Keratinocyte (primary cell): ENCODE data around the gene CD46.

Experiments used
- EZH2 ChIP-seq: IDR thresholded peaks from one replicate; pipeline ENCODE4 v1.6.1; 2012; ENCODE audit warnings: inconsistent platforms, mild to moderate bottlenecking, low read length, moderate library complexity
- TF ChIP-seq, protein P1 (sequence below), 3 experiments: IDR thresholded peaks in 1 of 3; conservative IDR thresholded peaks in 1 of 3; optimal IDR thresholded peaks in 1 of 3; 2 replicates in 2 of 3; 3 replicates in 1 of 3; pipeline versions ENCODE3 to v1.5.1; 2011; ENCODE audit warnings: low read length in 3 of 3, mild to moderate bottlenecking in 3 of 3, moderate library complexity in 2 of 3, control low read depth in 1 of 3, inconsistent platforms in 1 of 3; ENCODE audit not compliant: insufficient read depth in 2 of 3; ENCODE audit errors: extremely low read depth in 1 of 3

- TF ChIP-seq, protein P1, sequence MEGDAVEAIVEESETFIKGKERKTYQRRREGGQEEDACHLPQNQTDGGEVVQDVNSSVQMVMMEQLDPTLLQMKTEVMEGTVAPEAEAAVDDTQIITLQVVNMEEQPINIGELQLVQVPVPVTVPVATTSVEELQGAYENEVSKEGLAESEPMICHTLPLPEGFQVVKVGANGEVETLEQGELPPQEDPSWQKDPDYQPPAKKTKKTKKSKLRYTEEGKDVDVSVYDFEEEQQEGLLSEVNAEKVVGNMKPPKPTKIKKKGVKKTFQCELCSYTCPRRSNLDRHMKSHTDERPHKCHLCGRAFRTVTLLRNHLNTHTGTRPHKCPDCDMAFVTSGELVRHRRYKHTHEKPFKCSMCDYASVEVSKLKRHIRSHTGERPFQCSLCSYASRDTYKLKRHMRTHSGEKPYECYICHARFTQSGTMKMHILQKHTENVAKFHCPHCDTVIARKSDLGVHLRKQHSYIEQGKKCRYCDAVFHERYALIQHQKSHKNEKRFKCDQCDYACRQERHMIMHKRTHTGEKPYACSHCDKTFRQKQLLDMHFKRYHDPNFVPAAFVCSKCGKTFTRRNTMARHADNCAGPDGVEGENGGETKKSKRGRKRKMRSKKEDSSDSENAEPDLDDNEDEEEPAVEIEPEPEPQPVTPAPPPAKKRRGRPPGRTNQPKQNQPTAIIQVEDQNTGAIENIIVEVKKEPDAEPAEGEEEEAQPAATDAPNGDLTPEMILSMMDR (optimal IDR thresholded peaks at IDR 0.05 in 1 of 3, IDR thresholded peaks at IDR 0.05 in 1 of 3, conservative IDR thresholded peaks at IDR 0.05 in 1 of 3; ENCODE audit: extremely low read depth in 1 of 3, insufficient read depth in 2 of 3, low read length in 3 of 3): no peak
- no peak for TF ChIP-seq EZH2
These were observed 41.5 kb downstream of the CD46 start for GRCh38 chr1:207793327-207793726.
